Progenitor cell of endocrine pancreas (in vitro differentiated cells): ENCODE results near the gene TBCEL. TPM values are rescaled to one million over a fixed set of nuclear protein-coding genes. Genes with fewer than 3 reads are reported as not detected.

Experiments
- DNase-seq: peaks from one replicate; pipeline ENCODE4 v3.0.0; 2021; ENCODE audit warnings: low spot score; ENCODE audit not compliant: unreplicated experiment
- H3K27ac Mint-ChIP-seq: 2 replicates; pipeline ENCODE4 v1.8.0; 2021; ENCODE audit warnings: mild to moderate bottlenecking, moderate library complexity, mixed read lengths
- H3K27me3 Mint-ChIP-seq: 2 replicates; pipeline ENCODE4 v1.8.0; 2021; ENCODE audit warnings: mixed read lengths
- H3K36me3 Mint-ChIP-seq: 2 replicates; pipeline ENCODE4 v1.8.0; 2022; ENCODE audit warnings: mixed read lengths; ENCODE audit not compliant: insufficient read depth
- H3K4me1 Mint-ChIP-seq: 2 replicates; pipeline ENCODE4 v1.8.0; 2021; ENCODE audit warnings: low read depth, mixed read lengths
- H3K4me3 Mint-ChIP-seq: 2 replicates; pipeline ENCODE4 v1.8.0; 2021; ENCODE audit warnings: low read depth, mild to moderate bottlenecking, moderate library complexity, mixed read lengths
- H3K9me3 Mint-ChIP-seq: 2 replicates; pipeline ENCODE4 v1.8.0; 2021; ENCODE audit warnings: low read depth, mixed read lengths
- total RNA-seq: library from RNA; stranded (reverse); gene quantifications from 2 replicates; pipeline ENCODE4 v1.2.1, GENCODE V29; 2021
- TF ChIP-seq, protein P1 (sequence below): fragments of 200-600 bp; sonication (generic); IDR thresholded peaks from one replicate; pipeline ENCODE4 v1.5.0; 2021; ENCODE audit warnings: antibody characterized with exemption, mild to moderate bottlenecking; ENCODE audit not compliant: unreplicated experiment

The TBCEL gene
- total RNA-seq, 1 donor from 2014 or later: 28.6 TPM

DNA sequence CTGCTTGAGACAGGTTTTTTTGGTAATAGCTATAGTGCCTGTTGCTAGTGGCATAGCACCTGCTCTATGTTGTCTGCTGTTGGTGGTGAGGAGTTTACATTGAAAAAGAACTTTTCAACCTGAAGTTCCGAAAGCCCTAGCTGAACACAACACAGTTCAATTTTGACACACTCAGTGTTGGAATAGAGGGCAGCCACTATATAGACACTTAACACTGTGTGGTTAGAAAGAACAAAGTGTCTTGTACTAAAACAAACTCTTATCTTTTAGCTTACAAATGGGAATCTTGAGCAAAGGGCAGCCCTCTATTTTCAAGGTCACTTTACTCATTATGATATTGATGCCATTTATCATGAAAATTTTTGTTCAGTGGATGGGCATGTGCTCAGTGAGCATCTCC, 18.4 kb downstream of the TBCEL start:
- H3K36me3 Mint-ChIP-seq: peaks cover 10% of the 10 kb centered on the region
- TF ChIP-seq, protein P1, sequence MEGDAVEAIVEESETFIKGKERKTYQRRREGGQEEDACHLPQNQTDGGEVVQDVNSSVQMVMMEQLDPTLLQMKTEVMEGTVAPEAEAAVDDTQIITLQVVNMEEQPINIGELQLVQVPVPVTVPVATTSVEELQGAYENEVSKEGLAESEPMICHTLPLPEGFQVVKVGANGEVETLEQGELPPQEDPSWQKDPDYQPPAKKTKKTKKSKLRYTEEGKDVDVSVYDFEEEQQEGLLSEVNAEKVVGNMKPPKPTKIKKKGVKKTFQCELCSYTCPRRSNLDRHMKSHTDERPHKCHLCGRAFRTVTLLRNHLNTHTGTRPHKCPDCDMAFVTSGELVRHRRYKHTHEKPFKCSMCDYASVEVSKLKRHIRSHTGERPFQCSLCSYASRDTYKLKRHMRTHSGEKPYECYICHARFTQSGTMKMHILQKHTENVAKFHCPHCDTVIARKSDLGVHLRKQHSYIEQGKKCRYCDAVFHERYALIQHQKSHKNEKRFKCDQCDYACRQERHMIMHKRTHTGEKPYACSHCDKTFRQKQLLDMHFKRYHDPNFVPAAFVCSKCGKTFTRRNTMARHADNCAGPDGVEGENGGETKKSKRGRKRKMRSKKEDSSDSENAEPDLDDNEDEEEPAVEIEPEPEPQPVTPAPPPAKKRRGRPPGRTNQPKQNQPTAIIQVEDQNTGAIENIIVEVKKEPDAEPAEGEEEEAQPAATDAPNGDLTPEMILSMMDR: no peak
- H3K27me3 Mint-ChIP-seq: no peaks in the 10 kb centered on the region
- H3K9me3 Mint-ChIP-seq: no peaks in the 10 kb centered on the region
- DNase-seq: no peak
- H3K27ac Mint-ChIP-seq: no peak overlapping the region
- peaks cover 31% of the 10 kb centered on the region for H3K4me1 Mint-ChIP-seq
- no peak overlapping the region for H3K4me3 Mint-ChIP-seq

- TF ChIP-seq, protein P1: no peak
- H3K9me3 Mint-ChIP-seq: no peaks in the 10 kb centered on the region
- H3K4me3 Mint-ChIP-seq: no peak overlapping the region
- peaks cover 28% of the 10 kb centered on the region for H3K36me3 Mint-ChIP-seq
- H3K4me1 Mint-ChIP-seq: peaks cover 12% of the 10 kb centered on the region
- no peak overlapping the region for H3K27ac Mint-ChIP-seq
- no peaks in the 10 kb centered on the region for H3K27me3 Mint-ChIP-seq
- no peak for DNase-seq
Observed at GRCh38 chr11:121047926-121048325, 24.0 kb downstream of the TBCEL start.

DNA sequence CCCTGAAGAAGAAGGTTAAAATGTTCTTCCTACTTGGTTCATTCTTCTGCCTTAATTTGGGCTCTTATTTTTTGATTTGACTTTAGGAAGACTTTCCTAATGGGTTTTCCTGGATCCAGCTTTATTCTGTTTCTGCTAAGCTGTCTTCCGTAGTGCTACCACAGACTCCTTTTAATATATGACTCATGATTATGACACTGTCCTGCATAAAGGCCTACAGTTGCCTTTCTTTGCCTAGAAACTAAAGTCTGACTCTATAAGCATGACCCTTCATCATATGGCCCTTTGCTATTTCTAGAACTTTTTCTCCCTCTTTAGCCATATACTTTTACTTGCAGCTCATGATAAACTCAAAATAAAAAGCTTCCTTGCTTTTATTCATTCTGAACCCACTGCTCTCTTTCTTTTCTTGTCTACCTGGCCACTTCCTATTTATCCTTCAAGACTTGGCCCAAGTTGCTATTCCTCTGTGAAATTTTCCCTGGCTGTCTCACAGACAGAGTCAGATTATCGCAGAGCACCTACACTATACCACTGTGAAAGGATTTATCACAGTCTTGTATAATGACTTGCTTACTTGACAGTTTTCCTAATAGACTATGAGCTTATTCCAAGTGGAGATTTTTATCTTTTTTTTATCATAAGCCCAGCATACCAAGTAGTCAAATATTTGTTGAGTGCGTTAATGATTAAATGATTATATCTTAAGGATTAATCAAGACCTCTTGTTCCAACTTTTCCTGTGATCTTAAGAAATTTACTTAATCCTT, 24.7 kb downstream of the TBCEL start:
- no peaks in the 10 kb centered on the region for H3K27me3 Mint-ChIP-seq
- no peak for DNase-seq
- H3K4me1 Mint-ChIP-seq: peaks cover 10% of the 10 kb centered on the region
- H3K36me3 Mint-ChIP-seq: peaks cover 30% of the 10 kb centered on the region
- TF ChIP-seq, protein P1: no peak
- no peak overlapping the region for H3K4me3 Mint-ChIP-seq
- H3K9me3 Mint-ChIP-seq: no peaks in the 10 kb centered on the region
- H3K27ac Mint-ChIP-seq: peak overlapping the region; percentile 26

- Mint-ChIP-seq H3K9me3 (no peaks in the 10 kb centered on the region), H3K27me3 (no peaks in the 10 kb centered on the region), H3K4me1 (peaks cover 10% of the 10 kb centered on the region), H3K27ac (no peak overlapping the region), H3K4me3 (no peak overlapping the region), H3K36me3 (peaks cover 26% of the 10 kb centered on the region)
- no peak for DNase-seq
- TF ChIP-seq, protein P1: no peak
Observed at GRCh38 chr11:121053244-121053643, 29.3 kb downstream of the TBCEL start.

DNA sequence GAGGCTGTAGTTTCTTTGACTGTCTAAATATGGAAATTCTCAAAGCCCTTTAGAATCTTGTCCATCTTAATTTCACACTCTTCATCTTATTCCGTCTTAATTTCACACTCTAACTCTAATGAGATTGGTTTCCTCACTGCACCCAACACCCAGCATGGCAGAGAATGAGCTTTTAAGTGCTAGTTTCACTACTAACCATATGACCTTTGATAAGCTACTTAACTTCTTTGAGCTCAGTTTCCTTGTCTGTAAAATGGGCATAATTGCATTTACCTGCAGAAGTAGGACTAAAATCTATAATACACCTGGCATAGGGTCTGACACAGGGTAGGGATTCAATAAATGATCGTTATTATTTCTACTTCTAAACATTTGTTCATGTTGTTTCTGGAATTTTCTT, 30.4 kb downstream of the TBCEL start:
- peaks cover 2% of the 10 kb centered on the region for H3K4me1 Mint-ChIP-seq
- no peaks in the 10 kb centered on the region for H3K9me3 Mint-ChIP-seq
- peaks cover 26% of the 10 kb centered on the region for H3K36me3 Mint-ChIP-seq
- no peak overlapping the region for H3K4me3 Mint-ChIP-seq
- H3K27me3 Mint-ChIP-seq: no peaks in the 10 kb centered on the region
- DNase-seq: no peak
- TF ChIP-seq, protein P1: no peak
- H3K27ac Mint-ChIP-seq: no peak overlapping the region
